Measurements from ENCODE around the gene ATP8B1.

DNA sequence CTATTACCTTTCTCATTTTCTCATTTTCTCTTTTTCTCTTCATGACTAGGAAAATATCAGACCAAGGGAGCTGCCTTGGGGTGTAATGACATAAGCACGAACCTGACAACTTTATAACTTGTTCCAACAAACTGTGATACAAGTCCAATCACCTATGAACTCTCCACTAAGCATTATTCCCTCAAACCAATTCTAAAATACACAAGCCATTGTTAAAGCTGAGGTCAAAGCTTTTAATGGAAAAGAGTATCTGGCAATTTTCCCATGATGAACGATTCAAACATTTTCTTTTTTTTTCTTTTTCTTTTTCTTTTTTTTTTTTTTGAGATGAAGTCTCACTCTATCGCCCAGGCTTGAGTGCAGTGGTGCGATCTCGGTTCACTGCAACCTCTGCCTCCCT is 133.1 kb downstream of the ATP8B1 start:
- TF ChIP-seq, protein P1, sequence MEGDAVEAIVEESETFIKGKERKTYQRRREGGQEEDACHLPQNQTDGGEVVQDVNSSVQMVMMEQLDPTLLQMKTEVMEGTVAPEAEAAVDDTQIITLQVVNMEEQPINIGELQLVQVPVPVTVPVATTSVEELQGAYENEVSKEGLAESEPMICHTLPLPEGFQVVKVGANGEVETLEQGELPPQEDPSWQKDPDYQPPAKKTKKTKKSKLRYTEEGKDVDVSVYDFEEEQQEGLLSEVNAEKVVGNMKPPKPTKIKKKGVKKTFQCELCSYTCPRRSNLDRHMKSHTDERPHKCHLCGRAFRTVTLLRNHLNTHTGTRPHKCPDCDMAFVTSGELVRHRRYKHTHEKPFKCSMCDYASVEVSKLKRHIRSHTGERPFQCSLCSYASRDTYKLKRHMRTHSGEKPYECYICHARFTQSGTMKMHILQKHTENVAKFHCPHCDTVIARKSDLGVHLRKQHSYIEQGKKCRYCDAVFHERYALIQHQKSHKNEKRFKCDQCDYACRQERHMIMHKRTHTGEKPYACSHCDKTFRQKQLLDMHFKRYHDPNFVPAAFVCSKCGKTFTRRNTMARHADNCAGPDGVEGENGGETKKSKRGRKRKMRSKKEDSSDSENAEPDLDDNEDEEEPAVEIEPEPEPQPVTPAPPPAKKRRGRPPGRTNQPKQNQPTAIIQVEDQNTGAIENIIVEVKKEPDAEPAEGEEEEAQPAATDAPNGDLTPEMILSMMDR (IDR thresholded peaks at IDR 0.05) = no peak
- TF ChIP-seq POLR2A (IDR thresholded peaks at IDR 0.05) (no peak), EP300 (IDR thresholded peaks at IDR 0.05) (no peak)
